ENCODE data around the gene CPEB1.

CPEB1 gene

DNA sequence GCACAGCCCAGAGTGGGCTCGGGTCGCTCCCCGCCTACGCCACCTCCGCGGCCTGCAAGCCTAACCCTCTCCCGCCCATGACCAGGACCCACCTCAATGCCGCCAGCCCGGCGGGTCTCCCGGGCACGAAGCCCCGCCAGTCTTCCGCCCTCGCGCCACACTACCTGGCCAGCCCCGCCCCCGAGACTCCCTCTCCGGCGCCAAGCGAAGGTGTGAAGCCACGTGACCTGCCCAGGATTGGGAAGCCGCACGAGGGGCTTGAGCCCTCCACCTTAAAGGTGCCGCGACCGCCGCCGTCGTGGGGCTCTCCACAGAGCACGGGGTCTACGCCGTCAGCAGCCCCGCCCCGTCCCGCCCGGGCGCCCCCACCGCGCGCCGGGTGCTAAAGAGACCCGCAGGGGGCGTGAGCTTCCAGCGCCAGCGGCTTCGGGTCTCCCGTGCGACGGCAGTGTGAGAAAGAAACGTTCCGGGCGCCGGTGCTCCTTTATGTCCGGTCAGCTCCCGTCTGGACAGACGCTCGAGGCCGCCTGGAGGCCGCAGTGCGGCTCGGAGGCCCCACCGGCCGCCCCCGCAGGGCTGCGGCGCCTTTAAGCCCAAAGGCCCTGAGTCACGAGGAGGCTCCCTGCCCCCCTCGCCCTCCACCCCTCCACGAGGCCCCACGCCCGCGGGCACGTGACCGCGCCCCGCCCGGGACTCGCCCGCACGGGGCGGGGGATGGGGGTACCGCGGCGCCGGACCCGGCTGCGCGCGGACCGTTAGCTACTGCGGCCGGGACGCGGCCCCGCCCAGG is at the start of gene CPEB1:
Gene CPEB1, minus strand, starts transcription at position 319 of the 790 bp plus-strand sequence. CDS start 18,904 bp downstream, outside the sequence.
- no peak for DNase-seq (ENCODE audit: low read depth)

DNA sequence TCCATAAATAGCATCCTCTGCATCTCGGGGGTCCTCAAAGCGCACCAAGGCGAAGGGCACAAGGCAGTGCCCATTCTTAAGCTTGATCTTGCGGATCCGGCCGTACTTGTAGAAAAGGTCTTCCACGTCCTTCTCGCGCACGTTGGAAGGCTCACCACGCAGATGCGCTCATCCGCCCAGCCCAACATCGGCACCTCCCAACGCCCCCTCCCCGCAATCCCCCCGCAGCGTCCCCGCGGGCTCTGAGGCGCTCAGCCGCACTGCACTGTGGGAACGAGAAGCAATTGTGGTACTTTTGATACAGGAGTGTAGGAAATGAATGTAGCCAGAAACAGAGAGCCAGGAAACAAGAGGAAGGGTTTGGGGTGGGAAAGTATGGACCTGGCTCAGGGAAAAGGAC is 45.0 kb upstream of the CPEB1 start:
- DNase-seq (ENCODE audit: low read depth) = no peak

DNA sequence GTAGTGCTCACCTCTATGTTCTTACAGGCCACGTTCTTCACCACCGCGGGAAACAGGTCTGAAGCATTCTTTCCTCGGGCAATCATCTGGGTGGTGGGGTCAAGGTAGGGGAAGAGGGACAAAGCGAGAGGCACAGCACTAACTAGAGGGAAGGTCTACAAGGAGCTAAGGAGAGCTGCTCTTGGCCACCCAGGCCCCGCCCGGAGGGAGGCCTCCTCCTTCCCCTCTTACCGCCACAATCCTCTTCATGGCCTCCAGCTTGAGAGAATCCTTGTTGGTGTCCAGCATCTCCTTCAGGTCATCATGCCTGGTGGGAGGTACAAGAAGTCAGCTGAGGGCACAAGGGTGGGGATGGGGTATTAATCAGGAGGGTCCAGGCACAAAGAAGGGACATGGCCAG is 42.0 kb upstream of the CPEB1 start:
- DNase-seq (ENCODE audit: low read depth) = no peak

DNA sequence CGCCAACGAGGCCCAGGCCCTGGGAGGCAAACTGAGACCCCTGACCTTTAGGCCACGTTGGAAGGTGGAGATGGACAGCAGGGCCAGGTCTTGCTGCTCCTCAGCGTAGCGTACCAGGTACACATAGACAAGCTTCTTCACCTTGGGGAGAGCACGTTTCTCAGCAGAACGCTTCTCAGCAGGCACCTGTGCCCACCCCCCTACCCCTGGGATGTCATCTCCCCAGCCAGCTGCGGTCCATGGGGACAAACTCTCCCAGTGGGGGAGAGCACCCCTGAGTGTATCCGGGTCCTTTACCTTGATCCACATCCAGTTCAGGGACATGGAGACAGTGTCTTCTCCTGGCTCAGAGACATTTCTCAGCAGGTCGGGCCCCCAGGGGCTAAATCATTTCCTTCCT is 41.5 kb upstream of the CPEB1 start:
- no peak for DNase-seq (ENCODE audit: low read depth)

DNA sequence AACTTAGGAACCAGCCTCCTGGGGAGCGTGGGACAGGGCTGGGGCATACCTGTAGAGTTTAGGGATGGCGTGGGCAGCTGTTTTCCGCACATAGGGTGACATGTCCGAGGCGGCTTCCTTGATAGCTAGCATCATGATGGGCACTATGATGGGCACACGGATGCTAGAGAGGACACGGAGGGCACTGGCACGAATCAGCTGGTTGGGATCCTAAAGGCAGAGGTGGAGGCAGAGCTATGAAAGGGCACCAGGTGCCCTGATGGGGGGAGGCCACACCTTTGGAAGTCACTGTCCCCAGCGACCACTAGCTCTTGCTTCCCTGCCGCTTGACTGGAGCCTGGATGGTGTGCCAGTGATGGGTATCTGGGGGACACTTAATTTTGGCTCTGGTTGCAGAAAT is 34.2 kb upstream of the CPEB1 start:
- DNase-seq (ENCODE audit: low read depth) = no peak

DNA sequence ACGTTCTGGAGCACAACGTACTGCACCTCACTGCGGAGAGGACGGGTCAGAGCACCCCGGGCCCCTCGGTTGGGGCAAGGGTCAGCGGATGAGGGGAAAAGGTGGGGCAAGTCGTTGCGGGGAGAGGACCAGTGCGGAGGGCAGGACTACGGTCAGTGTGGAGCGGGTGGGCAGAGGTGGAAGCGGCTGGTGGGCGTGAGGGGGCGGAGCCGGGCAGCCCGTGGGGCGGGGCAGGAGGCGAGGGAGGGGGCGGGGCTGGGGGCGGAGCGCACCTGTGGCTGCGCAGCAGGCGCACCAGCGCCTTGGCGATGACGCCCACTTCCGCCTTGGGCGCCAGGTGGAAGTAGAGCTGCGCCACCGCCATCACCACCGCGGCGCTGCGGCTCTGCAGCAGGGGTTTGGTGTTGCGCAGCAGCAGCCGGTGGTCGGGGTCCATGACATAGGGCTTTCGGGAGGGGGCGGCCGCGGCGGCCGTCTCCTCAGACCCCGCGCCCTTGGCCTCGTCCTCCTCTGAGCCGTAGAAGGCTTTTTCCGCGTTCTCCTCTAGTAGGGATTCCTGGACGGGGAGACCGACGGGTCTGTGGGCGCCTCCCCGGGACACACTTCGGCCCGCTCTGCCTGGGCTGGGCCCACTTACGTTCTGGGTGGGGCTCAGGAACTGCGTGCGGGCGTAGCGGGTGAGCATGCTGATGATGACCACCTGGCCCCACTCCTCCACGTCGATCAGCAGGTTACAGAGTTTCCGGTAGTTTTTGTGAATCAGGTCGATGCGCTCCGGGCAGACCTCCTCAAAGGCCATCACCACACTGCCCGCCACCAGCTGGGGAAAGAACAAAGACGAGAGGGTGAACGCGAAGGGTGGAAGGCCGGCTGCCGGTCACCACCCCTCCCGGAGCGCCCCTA is 33.3 kb upstream of the CPEB1 start:
- no peak for DNase-seq (ENCODE audit: low read depth)

DNA sequence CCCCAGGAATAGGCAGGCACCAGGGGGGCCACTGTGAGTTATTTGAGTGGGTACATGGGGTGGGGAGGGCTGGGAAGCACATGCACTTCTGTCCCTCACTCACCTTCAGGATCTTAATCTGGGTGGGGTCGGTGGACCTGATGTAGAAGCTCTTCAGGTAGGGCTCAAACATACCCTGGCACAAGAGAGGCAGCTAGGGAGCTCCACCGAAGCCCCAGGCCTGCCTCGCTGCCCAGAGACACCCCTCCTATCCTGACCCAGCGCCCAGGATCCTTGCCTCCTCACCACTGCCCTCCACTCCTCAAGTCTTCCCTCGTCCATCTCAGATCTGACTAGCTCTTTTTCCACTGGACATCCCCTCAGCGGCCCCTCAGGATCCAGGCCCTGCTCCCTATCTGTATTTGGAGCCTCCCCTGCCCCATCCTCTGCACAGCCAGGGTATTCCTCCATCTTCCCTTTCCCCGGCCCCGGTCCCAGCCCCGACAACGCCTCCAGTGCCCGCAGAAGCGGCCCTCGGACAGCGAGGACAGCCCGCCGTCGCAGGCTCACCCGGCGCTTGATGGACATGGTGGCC is 32.5 kb upstream of the CPEB1 start:
- no peak for DNase-seq (ENCODE audit: low read depth)

DNA sequence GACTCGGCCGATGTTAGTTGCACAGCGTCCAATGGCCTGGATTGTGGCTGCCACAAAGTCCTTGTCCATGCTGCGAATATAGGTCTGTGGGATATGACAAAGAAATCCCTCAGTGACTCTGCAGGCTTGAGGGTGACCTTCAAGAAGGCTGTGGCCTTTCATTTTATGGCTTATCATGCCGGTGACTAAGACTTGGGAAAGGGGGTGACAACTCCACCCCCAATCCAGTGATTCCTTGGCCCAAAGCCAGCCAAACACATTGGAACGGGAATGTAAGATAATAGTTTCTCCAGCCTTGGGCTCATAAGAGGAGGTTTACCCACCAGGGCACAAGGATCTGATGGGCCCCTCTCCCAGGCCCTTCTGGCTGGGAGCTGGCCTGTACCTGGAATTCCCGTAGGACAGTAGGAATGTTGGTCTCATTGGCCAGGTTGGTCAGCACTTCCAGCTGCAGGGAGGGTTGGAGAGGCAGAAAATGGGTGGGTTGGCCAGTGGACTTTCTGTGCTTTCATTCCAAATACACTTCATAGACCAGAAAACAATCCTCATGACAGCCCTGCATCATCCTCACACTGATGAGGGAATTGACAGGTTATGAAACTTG is 30.7 kb upstream of the CPEB1 start:
- no peak for DNase-seq (ENCODE audit: low read depth)

DNA sequence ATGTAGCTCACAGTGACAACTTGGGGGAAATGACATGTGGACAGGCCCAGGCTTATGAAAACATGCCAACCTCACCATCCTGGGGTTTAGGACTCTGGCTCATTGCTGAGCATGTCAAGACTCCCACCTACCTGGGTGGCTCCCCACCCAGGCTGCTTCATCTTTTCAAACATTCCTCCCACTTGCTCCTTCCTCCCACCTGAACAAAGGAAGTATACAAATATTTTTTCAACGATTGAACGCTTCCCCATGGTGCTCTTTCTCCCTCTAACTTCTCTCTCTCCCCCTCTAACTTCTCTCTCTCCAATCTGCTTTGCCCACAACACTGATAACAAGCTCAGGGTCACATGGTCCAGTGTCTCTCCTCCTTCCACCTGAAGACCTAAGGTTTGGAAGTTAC is 27.7 kb upstream of the CPEB1 start:
- no peak for DNase-seq (ENCODE audit: low read depth)

DNA sequence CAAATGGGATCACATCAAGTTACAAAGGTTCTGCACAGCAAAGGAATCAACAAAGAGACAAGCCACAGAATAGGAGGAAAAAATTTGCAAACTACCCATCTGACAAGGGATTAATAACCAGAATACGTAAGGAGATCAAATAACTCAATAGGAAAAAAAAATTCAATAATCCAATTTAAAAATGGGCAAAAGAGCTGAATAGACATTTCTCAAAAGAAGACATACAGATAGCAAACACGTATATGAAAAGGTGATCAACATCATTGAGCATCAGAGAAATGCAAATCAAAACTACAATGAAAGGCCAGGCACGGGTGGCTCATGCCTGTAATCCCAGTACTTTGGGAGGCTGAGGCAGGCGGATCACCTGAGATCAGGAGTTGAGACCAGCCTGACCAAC is 23.5 kb upstream of the CPEB1 start:
- no peak for DNase-seq (ENCODE audit: low read depth)

DNA sequence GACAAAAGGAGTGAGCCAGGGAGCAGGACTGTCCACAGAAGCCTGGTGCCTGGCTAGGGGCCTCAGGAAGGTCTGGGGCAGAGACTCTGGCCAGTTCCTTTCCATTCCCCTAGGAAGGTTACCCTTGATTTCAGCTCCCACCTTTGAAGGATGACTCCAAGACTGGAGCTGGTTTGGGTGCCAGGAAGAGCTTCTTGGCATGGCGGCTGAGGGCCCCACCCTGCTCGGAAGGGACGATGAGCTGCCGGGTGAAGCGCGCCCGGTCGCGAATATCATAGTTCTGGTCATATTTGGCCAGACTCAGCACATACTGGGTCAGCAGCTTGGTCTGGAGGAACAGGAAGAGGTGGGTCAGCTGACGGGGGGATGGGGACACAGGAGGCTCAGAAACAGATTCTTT is 19.4 kb upstream of the CPEB1 start:
- DNase-seq (ENCODE audit: low read depth) = no peak

DNA sequence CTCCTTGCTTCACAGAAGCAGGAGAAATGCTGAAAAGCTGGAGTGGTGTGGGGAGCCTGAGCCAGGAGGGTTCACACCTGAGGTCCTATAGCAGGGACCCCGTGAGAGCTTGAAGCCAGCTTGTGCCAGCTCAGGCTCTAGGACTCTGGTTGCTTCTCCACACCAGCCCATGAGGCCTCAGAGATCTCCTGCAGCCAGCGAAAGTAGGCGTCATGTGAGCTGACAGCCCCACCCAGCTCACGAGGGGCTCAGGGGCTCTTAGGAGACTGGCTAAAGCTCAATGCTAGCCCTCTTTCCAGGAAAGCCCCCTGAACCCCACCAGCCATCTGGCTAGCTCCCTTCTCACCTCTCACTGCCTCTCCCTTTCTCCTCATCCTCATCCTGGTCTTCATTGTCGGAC is 16.9 kb upstream of the CPEB1 start:
- DNase-seq (ENCODE audit: low read depth) = no peak

DNA sequence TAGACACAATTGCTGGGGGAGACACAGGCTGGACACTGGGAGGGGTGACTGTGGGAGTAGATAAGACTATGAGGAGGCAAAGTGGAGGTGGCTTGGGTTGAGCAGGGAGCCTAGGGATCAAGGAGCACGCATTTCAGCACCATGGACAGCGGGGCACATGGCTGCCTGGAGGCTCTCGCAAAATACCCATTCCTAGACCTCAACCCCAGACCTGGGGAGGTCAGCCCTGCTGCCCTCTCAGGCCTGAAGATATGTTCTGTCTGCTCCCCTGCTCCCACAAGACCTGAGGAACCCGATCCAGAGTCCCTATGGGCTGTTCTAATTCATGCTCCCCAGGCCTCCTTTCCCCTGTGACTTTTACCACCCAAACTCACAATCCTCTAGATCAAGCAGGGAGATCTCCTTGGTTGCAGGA is 16.0 kb upstream of the CPEB1 start:
- DNase-seq (ENCODE audit: low read depth) = no peak

DNA sequence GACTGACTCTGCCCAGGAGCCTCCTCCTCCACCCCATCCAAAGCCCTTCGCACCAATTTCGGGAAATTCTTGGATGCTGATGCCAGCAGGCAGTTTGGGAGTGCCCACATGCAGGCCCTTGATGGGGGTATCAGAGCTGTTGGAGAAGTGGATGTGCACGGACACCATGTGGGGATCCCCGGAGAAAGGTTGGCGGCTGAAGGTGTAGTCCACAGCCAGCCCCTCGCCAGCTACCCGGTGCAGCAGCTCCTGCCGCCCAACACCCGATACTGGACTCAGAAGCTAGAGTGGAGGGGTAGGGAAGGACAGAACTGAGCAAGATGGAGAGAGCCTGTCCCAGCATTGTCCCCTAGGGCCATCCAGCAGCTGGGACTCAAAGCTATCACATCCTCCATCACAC is 15.5 kb upstream of the CPEB1 start:
- DNase-seq (ENCODE audit: low read depth) = no peak

DNA sequence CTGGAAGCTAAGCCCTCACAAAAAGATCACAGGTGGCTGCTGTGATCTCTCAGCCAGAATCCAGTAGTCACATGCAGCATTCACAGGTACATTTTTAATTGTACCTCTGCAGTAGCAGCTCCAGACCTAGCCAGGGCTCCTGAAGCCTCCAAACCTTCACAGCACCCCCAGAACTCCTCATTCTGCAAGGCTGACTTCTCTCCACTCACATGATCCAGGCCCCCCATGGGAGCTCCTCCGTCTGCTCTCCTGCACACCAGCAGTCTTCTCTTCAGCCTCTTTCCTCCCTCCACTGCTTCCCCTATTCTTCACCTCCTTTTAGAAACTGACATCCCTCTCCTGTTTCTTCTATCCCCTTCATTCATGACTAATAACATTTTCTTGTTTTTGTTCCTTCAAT is 13.2 kb upstream of the CPEB1 start:
- DNase-seq (ENCODE audit: low read depth) = no peak

DNA sequence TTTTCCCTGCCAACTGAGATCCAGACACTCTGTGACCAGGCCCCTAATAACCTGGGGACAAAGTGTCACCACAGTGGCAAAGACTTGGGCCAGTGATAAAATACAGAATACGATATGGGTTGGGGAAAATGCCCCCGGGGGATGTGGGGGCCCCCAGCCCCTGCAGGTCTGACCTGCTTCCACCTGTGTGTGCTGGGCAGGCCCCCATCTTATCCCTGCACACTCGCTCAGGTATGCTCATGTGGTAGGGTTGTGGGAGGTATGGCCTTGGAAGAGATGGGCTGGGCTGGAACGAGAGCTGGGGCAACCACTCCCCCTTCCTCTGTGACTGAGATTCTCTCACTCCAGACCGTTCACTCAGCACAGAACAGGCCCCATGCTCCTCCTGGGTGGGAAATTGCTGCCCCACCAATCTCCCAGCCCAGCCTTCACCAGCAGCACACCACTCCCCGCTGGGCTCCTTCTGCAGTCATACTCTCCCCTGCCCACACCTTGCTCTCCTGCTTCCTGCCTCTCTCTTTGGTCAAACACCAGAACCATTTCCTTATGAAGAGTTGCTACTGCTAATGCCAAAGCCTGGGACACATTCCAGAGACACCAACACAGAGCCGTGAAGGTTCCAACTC is 9.6 kb upstream of the CPEB1 start:
- DNase-seq (ENCODE audit: low read depth) = no peak

DNA sequence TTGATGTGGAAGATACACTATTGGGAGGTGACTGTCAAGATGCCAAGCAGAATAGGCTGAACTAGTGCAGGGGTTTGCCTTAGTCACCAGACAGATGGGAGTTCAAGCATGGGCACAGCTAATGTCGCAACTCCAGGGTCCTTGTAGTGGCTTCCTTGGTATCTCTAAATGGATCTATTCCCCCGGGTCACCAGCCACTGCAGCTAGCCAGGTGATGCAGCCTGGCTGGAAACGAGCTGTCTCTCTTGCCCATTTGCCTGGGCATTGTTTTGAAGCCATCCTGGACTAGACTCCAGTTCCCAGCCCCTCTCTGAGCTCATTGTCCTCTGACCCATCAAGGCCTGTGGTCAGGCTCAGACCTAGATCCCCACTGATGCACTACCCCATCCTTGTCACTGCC is 8.4 kb upstream of the CPEB1 start:
- DNase-seq (ENCODE audit: low read depth) = no peak

DNA sequence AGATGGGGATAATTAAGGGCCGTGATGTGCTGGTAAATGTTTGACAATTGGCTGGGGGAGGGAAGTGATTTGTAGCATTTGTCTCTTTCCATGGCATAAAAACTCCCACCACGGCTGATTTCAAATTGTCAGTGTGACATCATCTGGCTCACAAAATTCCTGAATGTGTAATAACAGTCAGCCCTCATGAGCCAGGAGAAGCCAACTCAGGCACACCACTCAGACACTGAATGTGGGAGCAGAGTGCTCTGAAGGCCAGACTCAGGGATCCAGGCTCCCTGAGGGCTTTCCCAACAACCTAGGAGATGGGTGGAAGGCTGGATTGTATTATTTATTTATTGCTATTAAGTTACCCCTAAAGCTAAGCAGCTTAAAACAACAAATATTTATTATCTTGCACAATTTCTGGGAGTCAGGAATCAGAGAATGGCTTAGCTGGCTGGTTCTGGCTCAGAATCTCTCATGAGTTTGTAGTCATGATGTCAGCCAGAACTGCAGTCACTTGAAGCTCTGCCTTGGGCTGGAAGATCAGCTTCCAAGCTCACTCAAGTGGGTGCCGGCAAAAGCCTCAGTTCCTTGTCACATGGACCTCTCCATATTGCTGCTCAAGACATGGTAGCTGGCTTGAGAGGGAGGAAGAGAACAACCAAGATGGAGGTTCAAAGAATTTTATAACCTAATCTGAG is 6.5 kb upstream of the CPEB1 start:
- DNase-seq (ENCODE audit: low read depth) = no peak

DNA sequence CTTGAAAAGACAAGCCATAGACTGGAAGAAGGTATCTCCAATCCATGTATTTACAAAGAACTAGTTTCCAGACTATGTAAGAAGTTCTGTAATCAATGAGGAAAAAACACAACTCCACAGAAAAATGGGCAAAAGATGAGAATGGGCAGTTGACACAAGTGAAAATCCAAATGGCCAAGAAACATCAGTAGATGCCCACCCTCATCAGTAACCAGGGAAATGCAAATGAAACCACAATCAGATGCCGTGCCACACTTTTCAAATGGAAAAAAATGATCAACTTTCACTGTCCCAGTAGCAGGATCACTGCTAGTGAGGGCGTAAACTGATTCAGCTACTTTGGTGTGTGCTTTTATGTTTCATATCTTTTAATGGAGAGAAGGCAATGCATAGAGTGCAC is 4.5 kb upstream of the CPEB1 start:
- no peak for DNase-seq (ENCODE audit: low read depth)

DNA sequence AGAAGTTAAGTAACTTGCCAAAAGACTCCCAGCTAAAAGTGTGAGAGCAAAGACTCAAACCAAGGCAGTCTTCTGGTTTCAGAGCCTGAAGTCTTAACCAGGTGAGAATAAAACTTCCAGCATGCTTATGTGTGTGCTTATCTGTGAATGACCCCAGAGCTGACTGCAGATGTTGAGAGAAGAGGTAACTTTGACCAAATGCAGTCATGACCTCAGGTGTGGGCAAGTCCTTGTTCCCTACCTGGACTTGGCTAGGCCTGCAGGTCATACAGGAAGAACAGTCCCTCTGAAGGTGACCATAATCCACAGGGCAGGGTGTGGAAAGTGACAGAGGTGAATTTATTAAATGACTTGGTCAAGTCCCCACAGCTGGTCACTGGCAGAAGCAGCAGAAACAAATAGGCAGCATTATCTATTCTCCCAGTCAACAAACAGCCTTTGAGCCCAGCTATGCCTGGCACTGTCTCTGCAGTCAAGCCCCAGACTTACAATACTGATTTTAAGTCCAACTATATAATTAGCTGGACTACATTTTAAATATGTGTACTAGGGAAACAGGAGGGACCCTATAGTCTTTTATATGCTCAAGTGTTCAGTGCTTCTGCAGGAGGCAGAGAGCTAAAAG is 3.0 kb upstream of the CPEB1 start:
- DNase-seq (ENCODE audit: low read depth) = no peak
